Measurements from ENCODE around the gene AKT3. TPM values are rescaled to one million over a fixed set of nuclear protein-coding genes. Genes with fewer than 3 reads are reported as not detected.
A peak's percentile ranks its signal among the peaks of the same experiment; 100 is the strongest.

Gene AKT3
- total and polyA plus RNA-seq, 2 of the 8 experiments (the other 6 are each of a cell fraction or from before 2014, with no cell fraction given), result 6.0 to 36.4 TPM

DNA sequence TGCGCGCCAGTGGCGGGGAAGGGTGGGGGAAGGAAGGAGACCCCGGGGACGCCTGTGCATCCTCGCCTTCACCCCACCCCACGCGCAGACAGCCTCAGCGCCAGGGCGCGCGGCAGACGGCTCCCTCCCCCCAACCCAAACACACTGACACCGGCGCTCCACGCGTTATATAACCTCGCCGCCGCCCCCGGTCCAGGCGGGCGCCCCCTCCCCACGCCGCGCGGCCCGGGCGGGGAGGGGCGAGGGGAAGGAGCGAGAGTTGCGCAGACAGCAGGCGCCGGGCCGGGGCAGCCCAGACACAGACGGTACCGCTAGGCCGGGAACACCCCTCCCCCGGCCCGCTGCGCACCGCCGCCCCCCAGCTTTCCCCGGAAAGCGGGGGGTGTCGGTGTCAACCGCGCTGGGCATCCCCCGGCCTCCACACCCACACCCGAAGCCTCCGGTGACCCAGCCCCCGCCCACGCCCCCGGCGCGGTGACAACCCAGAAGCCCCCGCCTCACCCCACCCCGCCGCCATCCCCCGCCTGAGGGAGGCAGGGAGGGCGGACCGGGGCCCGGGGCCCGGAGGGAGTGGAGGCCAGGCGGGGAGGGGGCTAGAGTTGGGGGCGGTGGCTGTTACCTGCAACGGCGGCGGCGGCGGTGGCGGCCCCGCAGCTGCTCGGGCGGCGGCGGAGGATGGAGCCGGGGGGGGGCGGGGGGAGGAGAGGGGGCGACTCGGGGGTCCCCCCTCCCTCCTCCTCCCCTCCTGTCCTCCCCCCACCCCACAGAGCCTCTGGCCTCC is 432 bp downstream of the AKT3 start:
- H3K9me3 ChIP-seq (ENCODE audit: insufficient read depth in 2 of 2, low read depth in 1 of 2, low read length in 1 of 2), result no peaks in the 10 kb centered on the region
- POLR2A ChIA-PET (ENCODE audit: partially characterized antibody), result interaction anchor here (0.7 to 1.0 kb wide), 2 partner anchors 91 to 110 kb away, joined by 3 read pairs; no protein-coding TSS in a partner anchor
- no peak overlapping the region; the same call in 1 of the 2 replicates for H2BK12ac ChIP-seq (ENCODE audit: low read depth, low read length)
- H2BK5ac ChIP-seq (ENCODE audit: low read depth, low read length), result no peak overlapping the region
- peaks cover 0 to 41% of the 10 kb centered on the region in 2 experiments; a peak in 2 of 4 replicates for H3K79me2 ChIP-seq (ENCODE audit: control insufficient read depth in 1 of 2, insufficient read depth in 2 of 2, low read length in 2 of 2)
- WGBS, 2 experiments (ENCODE audit: extremely low coverage in 1 of 2, insufficient coverage in 1 of 2, insufficient read length in 1 of 2, insufficient replicate concordance in 2 of 2, low coverage in 1 of 2, low lambda C conversion rate in 2 of 2, missing lambda C conversion rate in 1 of 2), result no CpG with 5 or more reads among the region's 81 CpGs
- H4K8ac ChIP-seq (ENCODE audit: extremely low read depth, insufficient read depth, low read length), result no peak overlapping the region
- H3K27ac ChIP-seq (ENCODE audit: low read depth, low read length), result no peak overlapping the region
- no peaks in the 10 kb centered on the region for H3K27me3 ChIP-seq (replicated peaks in 1 of 4; ENCODE audit: control insufficient read depth in 3 of 4, extremely low read depth in 1 of 4, insufficient read depth in 3 of 4, low read length in 3 of 4)
- FAIRE-seq, result no peak
- H3K23ac ChIP-seq (ENCODE audit: insufficient read length), result no peak overlapping the region
- H3K4me2 ChIP-seq (ENCODE audit: insufficient read depth in 1 of 2, low read depth in 2 of 2, low read length in 2 of 2), result peak overlapping the region; percentile 48 to 70
- H2AK5ac ChIP-seq (ENCODE audit: low read depth, low read length), result no peak overlapping the region
- H3K14ac ChIP-seq (ENCODE audit: insufficient read length), result no peak overlapping the region
- H3K9ac ChIP-seq (replicated peaks in 1 of 4; ENCODE audit: extremely low read depth in 1 of 4, low read depth in 3 of 4, low read length in 3 of 4), result peak overlapping the region in 2 of 4 experiments; percentile 32 to 71; a peak in 3 of 7 replicates
- no peak overlapping the region for H3K56ac ChIP-seq (replicated peaks; ENCODE audit: insufficient read length, low read depth, low read length)
- H2BK20ac ChIP-seq (ENCODE audit: low read length), result no peak overlapping the region
- CTCF ChIA-PET (ENCODE audit: partially characterized antibody), result no interaction called here
- H4K5ac ChIP-seq (ENCODE audit: insufficient read length, low read depth, low read length), result no peak overlapping the region
- H3K4me1 ChIP-seq (replicated peaks in 1 of 4; ENCODE audit: control insufficient read depth in 3 of 4, insufficient read depth in 4 of 4, low read length in 3 of 4), result peaks cover 0 to 4% (median 2%) of the 10 kb centered on the region in 4 experiments; a peak in 3 of 7 replicates
- peak overlapping the region; percentile 55 to 77 (median 68) for H3K4me3 ChIP-seq (ENCODE audit: extremely low read depth in 1 of 4, insufficient read depth in 2 of 4, low read depth in 3 of 4, low read length in 4 of 4)
- peaks cover 5% of the 10 kb centered on the region for H3K23me2 ChIP-seq (ENCODE audit: low read depth, low read length)
- no peak overlapping the region for H2AFZ ChIP-seq (ENCODE audit: low read length)
- no peak overlapping the region for H3K4ac ChIP-seq (replicated peaks; ENCODE audit: insufficient read length, low read depth, low read length)
- peak in 1 of 2 experiments; percentile 71 for DNase-seq (ENCODE audit: low read depth in 1 of 2, low spot score in 2 of 2)
- H2BK15ac ChIP-seq (ENCODE audit: low read length), result no peak overlapping the region
- H2BK120ac ChIP-seq (replicated peaks; ENCODE audit: low read depth, low read length), result no peak overlapping the region
- no peaks in the 10 kb centered on the region for H4K20me1 ChIP-seq (replicated peaks in 1 of 2; ENCODE audit: control insufficient read depth in 1 of 2, insufficient read depth in 2 of 2, low read length in 2 of 2)
- H3K79me1 ChIP-seq (ENCODE audit: low read depth, low read length), result no peaks in the 10 kb centered on the region
- H4K91ac ChIP-seq (replicated peaks; ENCODE audit: insufficient read length, low read length), result no peak overlapping the region
- no peaks in the 10 kb centered on the region for H3K36me3 ChIP-seq (ENCODE audit: control insufficient read depth in 2 of 4, insufficient read depth in 4 of 4, low read length in 3 of 4)
- H3K18ac ChIP-seq (ENCODE audit: extremely low read depth, low read length), result no peak overlapping the region
- TF ChIP-seq SP2 (IDR thresholded peaks at IDR 0.05; ENCODE audit: low read length), result no peak
- TF ChIP-seq SP1 (IDR thresholded peaks at IDR 0.05; ENCODE audit: low read depth, low read length), result no peak
- TF ChIP-seq RNF2 (IDR thresholded peaks at IDR 0.05; ENCODE audit: borderline replicate concordance, low read depth, low read length, missing control alignments, poor library complexity, severe bottlenecking), result no peak
- TF ChIP-seq EZH2 (IDR thresholded peaks at IDR 0.05; ENCODE audit: low read depth, low read length, severe bottlenecking), result no peak
- TF ChIP-seq MAFK (IDR thresholded peaks at IDR 0.05; ENCODE audit: low read depth, low read length), result no peak
- TF ChIP-seq, protein P1, sequence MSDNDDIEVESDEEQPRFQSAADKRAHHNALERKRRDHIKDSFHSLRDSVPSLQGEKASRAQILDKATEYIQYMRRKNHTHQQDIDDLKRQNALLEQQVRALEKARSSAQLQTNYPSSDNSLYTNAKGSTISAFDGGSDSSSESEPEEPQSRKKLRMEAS (IDR thresholded peaks at IDR 0.05), result no peak
- peak; percentile 45; the same call in 1 of the 2 replicates for TF ChIP-seq BACH1 (IDR thresholded peaks at IDR 0.05; ENCODE audit: low read length)
- TF ChIP-seq CBX8 (IDR thresholded peaks at IDR 0.05; ENCODE audit: borderline replicate concordance, low read depth, low read length), result no peak

Measured in H1 (cell line).